ENCODE results near the gene SORT1. TPM values are rescaled to one million over a fixed set of nuclear protein-coding genes. Genes with fewer than 3 reads are reported as not detected.

SORT1 gene
- total and polyA plus RNA-seq, 2 of the 8 experiments (the other 6 are each of a cell fraction or from before 2014, with no cell fraction given): 18.7 to 69.6 TPM

DNA sequence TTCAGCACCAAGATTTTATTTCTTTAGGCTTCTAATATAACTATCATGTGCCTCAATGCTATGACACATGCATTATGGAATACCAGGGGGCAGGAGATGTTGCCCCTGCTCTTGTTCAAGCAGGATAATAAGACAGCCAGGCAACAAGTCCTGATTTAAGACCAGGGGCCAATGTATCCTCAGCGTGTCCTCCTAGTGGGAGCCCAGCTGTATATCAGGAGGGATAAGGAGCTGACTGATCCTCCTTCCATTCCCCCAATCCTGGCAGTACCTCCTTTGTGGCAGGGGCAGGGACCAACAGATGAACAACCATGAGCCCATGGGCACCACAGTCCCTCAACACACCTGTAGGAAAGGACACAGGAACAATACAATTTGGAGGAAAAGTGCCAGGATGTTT lies 29.3 kb downstream of the SORT1 start:
- H2AK5ac ChIP-seq (ENCODE audit: low read depth, low read length): no peak overlapping the region
- H3K4me3 ChIP-seq (ENCODE audit: extremely low read depth in 1 of 4, insufficient read depth in 2 of 4, low read depth in 3 of 4, low read length in 4 of 4): no peak overlapping the region
- H3K4me2 ChIP-seq (ENCODE audit: insufficient read depth in 1 of 2, low read depth in 2 of 2, low read length in 2 of 2): no peak overlapping the region
- H2AFZ ChIP-seq (ENCODE audit: low read length): no peak overlapping the region
- 89% methylated on average over 1 of the region's 1 CpG; no CpG with 5 or more reads in 1 of the 2 experiments for WGBS, 2 experiments (ENCODE audit: extremely low coverage in 1 of 2, insufficient coverage in 1 of 2, insufficient read length in 1 of 2, insufficient replicate concordance in 2 of 2, low coverage in 1 of 2, low lambda C conversion rate in 2 of 2, missing lambda C conversion rate in 1 of 2)
- no peak overlapping the region for H3K56ac ChIP-seq (replicated peaks; ENCODE audit: insufficient read length, low read depth, low read length)
- H4K20me1 ChIP-seq (replicated peaks in 1 of 2; ENCODE audit: control insufficient read depth in 1 of 2, insufficient read depth in 2 of 2, low read length in 2 of 2): peaks cover 0 to 5% of the 10 kb centered on the region in 2 experiments
- no peak overlapping the region for H3K4ac ChIP-seq (replicated peaks; ENCODE audit: insufficient read length, low read depth, low read length)
- no peak overlapping the region for H3K9ac ChIP-seq (replicated peaks in 1 of 4; ENCODE audit: extremely low read depth in 1 of 4, low read depth in 3 of 4, low read length in 3 of 4)
- H2BK120ac ChIP-seq (replicated peaks; ENCODE audit: low read depth, low read length): no peak overlapping the region
- FAIRE-seq (no peak), DNase-seq (ENCODE audit: low read depth in 1 of 2, low spot score in 2 of 2) (no peak)
- TF ChIP-seq, protein P1, sequence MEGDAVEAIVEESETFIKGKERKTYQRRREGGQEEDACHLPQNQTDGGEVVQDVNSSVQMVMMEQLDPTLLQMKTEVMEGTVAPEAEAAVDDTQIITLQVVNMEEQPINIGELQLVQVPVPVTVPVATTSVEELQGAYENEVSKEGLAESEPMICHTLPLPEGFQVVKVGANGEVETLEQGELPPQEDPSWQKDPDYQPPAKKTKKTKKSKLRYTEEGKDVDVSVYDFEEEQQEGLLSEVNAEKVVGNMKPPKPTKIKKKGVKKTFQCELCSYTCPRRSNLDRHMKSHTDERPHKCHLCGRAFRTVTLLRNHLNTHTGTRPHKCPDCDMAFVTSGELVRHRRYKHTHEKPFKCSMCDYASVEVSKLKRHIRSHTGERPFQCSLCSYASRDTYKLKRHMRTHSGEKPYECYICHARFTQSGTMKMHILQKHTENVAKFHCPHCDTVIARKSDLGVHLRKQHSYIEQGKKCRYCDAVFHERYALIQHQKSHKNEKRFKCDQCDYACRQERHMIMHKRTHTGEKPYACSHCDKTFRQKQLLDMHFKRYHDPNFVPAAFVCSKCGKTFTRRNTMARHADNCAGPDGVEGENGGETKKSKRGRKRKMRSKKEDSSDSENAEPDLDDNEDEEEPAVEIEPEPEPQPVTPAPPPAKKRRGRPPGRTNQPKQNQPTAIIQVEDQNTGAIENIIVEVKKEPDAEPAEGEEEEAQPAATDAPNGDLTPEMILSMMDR (IDR thresholded peaks at IDR 0.05; ENCODE audit: control extremely low read depth in 1 of 3, insufficient read depth in 1 of 3, low read depth in 1 of 3, low read length in 3 of 3): peak in 2 of 3 experiments; percentile 6 to 20; a peak in 2 of 4 replicates
- TF ChIP-seq, protein P2, sequence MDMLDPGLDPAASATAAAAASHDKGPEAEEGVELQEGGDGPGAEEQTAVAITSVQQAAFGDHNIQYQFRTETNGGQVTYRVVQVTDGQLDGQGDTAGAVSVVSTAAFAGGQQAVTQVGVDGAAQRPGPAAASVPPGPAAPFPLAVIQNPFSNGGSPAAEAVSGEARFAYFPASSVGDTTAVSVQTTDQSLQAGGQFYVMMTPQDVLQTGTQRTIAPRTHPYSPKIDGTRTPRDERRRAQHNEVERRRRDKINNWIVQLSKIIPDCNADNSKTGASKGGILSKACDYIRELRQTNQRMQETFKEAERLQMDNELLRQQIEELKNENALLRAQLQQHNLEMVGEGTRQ (IDR thresholded peaks at IDR 0.05; ENCODE audit: low read length): no peak
- TF ChIP-seq RAD21 (IDR thresholded peaks at IDR 0.05 in 1 of 2, conservative IDR thresholded peaks at IDR 0.05 in 1 of 2; ENCODE audit: low read depth in 2 of 2, low read length in 2 of 2): peak in 1 of 2 experiments; percentile 5; a peak in 1 of 4 replicates
- H3K18ac ChIP-seq (ENCODE audit: extremely low read depth, low read length): no peak overlapping the region
- no peaks in the 10 kb centered on the region for H3K27me3 ChIP-seq (replicated peaks in 1 of 4; ENCODE audit: control insufficient read depth in 3 of 4, extremely low read depth in 1 of 4, insufficient read depth in 3 of 4, low read length in 3 of 4)
- H3K23me2 ChIP-seq (ENCODE audit: low read depth, low read length): no peaks in the 10 kb centered on the region; the same call in 1 of the 2 replicates
- POLR2A ChIA-PET (ENCODE audit: partially characterized antibody): no interaction called here
- H4K8ac ChIP-seq (ENCODE audit: extremely low read depth, insufficient read depth, low read length): no peak overlapping the region
- H3K9me3 ChIP-seq (ENCODE audit: insufficient read depth in 2 of 2, low read depth in 1 of 2, low read length in 1 of 2): no peaks in the 10 kb centered on the region
- H3K79me1 ChIP-seq (ENCODE audit: low read depth, low read length): peaks cover 2% of the 10 kb centered on the region
- no peak overlapping the region for H3K27ac ChIP-seq (ENCODE audit: low read depth, low read length)
- peaks cover 0 to 10% (median 2%) of the 10 kb centered on the region in 4 experiments; a peak in 2 of 7 replicates for H3K4me1 ChIP-seq (replicated peaks in 1 of 4; ENCODE audit: control insufficient read depth in 3 of 4, insufficient read depth in 4 of 4, low read length in 3 of 4)
- H3K36me3 ChIP-seq (ENCODE audit: control insufficient read depth in 2 of 4, insufficient read depth in 4 of 4, low read length in 3 of 4): peaks cover 0 to 22% (median 4%) of the 10 kb centered on the region in 4 experiments; a peak in 4 of 8 replicates
- no peak overlapping the region for H3K23ac ChIP-seq (ENCODE audit: insufficient read length)
- H3K14ac ChIP-seq (ENCODE audit: insufficient read length): no peak overlapping the region
- H4K91ac ChIP-seq (replicated peaks; ENCODE audit: insufficient read length, low read length): no peak overlapping the region
- H2BK5ac ChIP-seq (ENCODE audit: low read depth, low read length): no peak overlapping the region
- CTCF ChIA-PET (ENCODE audit: partially characterized antibody): interaction anchor here (1.1 to 3.0 kb wide), 4 partner anchors 10 to 90 kb away, joined by 3 to 8 read pairs (median 4); no protein-coding TSS in a partner anchor
- no peak overlapping the region for H2BK12ac ChIP-seq (ENCODE audit: low read depth, low read length)
- H3K79me2 ChIP-seq (ENCODE audit: control insufficient read depth in 1 of 2, insufficient read depth in 2 of 2, low read length in 2 of 2): peaks cover 4 to 27% of the 10 kb centered on the region in 2 experiments; a peak in 3 of 4 replicates
- no peak overlapping the region for H2BK20ac ChIP-seq (ENCODE audit: low read length)
- no peak overlapping the region for H2BK15ac ChIP-seq (ENCODE audit: low read length)
- H4K5ac ChIP-seq (ENCODE audit: insufficient read length, low read depth, low read length): no peak overlapping the region
